GM18868 (cell line): ENCODE results near the gene KIF3B.
"Not testable (repeated sequence)": the region's sequence is repeated elsewhere in the genome, so short reads cannot be mapped to it uniquely, and the experiment has no call there.

ENCODE experiments used
- ATAC-seq: cut with Tn5 transposase; IDR thresholded peaks from one replicate; pipeline ENCODE4 v1.9.1; 2021; ENCODE audit warnings: mild to moderate bottlenecking, moderate library complexity; ENCODE audit not compliant: unreplicated experiment

KIF3B gene

GRCh38 chr20:32354592-32355416 lies 77.4 kb downstream of the KIF3B start:
- ATAC-seq: peak; percentile 26

- peak; percentile 35 for ATAC-seq
Observed at GRCh38 chr20:32355417-32355841, 78.0 kb downstream of the KIF3B start.

- not testable (repeated sequence) for ATAC-seq
Observed at GRCh38 chr20:32355907-32356621, 78.6 kb downstream of the KIF3B start.

DNA sequence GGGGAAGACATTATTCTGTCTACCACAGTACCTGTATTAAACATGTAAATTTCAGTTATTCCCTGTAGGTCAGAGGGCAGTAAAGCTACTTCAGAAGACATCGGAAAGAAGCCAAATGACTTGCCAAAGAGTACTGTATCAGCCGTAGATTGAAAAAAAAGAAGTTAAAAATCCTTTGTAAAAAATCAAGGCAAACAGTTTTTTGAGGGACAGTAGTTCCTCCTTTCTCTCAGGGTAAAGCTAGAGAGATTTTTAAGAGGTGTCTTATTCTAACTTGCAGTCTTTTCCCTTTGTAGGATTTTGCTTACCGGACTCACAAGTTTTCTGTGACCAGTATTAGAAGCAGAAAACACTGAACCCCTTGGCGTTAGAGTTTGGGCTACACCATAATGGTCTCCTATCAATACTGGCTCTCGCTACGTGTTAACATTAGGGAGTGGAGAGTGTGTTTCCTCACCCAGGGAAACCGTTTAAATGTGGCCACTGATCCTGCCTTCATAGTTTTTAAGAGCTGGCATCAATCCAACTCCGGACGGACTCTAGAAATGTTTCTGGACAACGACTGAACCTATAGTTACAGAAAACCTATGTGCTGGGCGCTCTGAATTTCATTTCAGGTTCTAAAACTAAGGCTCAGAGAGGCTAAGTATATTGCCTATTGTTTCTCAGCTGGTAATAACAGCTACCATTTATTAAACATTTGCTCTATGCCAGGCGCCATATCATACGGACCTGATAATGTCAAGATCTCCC lies 79.3 kb downstream of the KIF3B start:
- ATAC-seq: no peak

GRCh38 chr20:32357375-32357868 lies 80.0 kb downstream of the KIF3B start:
- no peak for ATAC-seq

GRCh38 chr20:32357869-32358631 lies 80.6 kb downstream of the KIF3B start, which contains the start of gene ASXL1:
Gene ASXL1 (plus strand): TSS chr20:32358331. CDS start chr20:32358776, 445 bp downstream.
- peak; percentile 72 for ATAC-seq

GRCh38 chr20:32358632-32358882 lies 81.1 kb downstream of the KIF3B start:
- ATAC-seq: no peak

DNA sequence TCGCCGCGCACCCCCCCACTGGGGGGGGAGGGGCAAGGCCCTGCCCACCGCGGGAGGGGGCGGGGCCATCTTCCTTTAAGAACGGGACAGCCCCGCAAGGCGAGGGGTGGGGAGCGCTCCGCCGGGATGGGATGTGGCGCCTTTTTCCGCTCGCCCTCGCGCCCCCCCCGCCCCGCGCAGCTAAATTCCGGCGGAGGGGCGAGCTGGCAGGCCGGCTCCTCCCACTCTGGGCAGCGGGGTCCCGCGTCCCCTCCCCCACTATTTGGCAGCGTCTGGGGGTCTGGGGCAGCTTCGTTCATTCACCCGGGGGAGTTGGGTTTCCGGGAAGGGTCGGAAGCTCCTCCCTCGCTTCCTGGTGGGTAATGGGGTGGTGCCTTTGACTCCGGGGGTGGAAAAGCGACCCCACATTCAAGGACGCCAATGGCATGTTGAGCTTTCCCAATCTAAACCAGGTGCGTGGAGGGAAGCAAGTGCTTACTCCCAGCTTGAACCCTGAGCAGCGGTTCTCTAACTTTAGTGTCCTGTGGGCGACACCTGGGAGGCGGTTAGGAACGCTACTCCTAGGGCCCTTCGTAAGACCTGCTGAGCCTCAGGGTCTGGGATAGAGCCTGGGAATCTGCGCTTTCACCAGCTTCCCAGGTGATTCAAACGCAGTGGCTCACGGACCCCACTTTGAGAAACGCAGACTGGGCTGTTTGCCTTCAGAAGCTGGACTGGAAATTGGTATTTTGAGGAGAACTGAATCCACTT lies 81.6 kb downstream of the KIF3B start:
- ATAC-seq: no peak

DNA sequence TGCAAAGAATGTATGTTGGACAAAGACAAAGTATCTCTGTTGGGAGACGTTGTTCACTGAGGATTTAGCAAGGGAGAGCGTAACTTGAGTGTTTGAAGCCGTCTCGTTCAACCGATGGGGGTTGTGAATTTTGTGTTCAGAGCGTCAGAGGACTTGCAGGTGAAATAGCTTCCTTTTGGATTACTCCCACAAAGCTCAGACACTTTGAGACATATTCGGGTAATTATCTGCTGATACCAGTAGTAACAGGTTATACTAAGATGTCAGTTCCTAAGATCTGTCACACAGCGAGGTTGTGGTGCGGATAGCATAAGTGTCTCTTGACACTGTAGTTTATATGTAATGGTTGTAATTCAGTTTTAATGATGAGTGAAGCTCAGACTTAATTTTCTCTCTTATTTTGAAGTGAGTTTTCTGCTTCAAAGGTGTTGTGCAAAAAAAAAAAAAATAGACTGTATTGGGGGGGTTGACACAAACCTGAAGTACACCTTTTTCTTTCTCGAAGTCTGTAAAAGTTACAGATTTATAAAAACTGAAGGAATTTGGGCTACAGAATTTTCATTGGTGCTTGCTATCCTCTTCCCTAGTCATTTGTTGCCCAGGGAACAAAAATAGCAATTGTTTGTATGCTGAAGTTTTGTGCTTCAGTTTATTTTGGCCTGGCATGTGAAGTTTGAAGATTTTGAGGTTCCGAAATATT lies 82.3 kb downstream of the KIF3B start:
- no peak for ATAC-seq

- no peak for ATAC-seq
Observed at GRCh38 chr20:32360333-32360634, 82.8 kb downstream of the KIF3B start.

GRCh38 chr20:32362901-32363364 lies 85.5 kb downstream of the KIF3B start:
- no peak for ATAC-seq

DNA sequence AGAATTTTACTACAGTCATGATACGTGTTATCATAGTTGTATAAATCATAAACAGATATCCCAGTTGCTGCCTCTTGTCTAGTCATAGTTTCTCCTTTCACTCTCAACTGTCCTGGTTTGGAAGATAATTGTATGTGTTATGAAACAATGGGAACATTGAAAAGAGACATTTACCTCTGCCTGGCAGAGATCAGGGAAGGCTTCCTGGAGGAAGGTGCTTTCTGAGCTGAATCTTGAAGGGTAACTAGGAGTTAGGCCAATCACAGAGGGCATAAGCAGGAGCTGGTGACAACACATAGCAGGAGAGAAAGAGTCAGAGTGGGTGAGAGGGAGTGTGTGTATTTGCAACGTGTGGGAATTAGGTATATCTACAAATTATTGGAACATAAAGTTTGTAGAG lies 86.0 kb downstream of the KIF3B start:
- ATAC-seq: no peak

- no peak for ATAC-seq
Observed at GRCh38 chr20:32364554-32365208, 87.2 kb downstream of the KIF3B start.

DNA sequence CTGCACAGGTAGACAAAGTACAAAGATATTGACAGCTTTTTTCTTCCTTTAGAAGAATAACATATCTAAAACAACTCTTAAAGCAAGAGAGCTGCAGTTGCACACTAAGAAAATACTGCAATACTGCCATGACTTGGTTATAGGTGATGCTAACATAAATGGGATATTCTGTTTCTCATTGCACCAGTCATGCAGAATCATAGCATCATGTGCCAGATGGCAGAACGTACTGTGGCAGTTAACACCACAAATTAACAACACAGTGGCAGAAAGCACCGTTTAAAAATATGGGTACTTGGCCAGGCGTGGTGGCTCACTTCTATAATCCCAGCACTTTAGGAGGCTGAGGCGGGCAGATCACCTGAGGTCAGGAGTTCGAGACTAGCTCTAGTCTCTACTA lies 88.1 kb downstream of the KIF3B start:
- ATAC-seq: no peak

GRCh38 chr20:32366380-32366779 lies 88.9 kb downstream of the KIF3B start:
- peak; percentile 69 for ATAC-seq

- ATAC-seq: no peak
Observed at GRCh38 chr20:32368323-32368722, 90.9 kb downstream of the KIF3B start.

DNA sequence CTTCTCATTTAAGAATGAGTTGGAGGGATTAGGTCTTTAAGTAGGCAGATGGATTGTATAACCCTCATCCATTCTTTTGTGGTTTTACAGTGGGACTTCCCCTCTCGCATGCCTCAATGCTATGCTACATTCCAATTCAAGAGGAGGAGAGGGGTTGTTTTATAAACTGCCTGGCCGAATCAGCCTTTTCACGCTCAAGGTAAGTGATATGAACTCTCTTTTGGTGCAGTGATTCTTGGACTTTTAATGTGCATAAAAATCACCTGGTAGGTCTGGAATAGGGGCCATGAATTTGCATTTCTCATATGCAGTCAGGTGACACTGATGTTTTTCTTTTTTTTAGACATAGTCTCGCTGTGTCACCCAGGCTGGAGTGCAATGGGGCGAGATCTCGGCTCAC lies 91.5 kb downstream of the KIF3B start:
- ATAC-seq: peak; percentile 35

GRCh38 chr20:32370897-32371296 lies 93.4 kb downstream of the KIF3B start:
- ATAC-seq: no peak

- no peak for ATAC-seq
Observed at GRCh38 chr20:32378461-32378860, 101.0 kb downstream of the KIF3B start.
